ENCODE measurements around the gene SLC25A25.
"Not testable (repeated sequence)": the region's sequence is repeated elsewhere in the genome, so short reads cannot be mapped to it uniquely, and the experiment has no call there.

The SLC25A25 gene

GRCh38 chr9:128124873-128125579 is 57.0 kb downstream of the SLC25A25 start:
- DNase-seq (ENCODE audit: low read depth), result peak; percentile 54

- DNase-seq (ENCODE audit: low read depth), result no peak
These were observed 57.7 kb downstream of the SLC25A25 start for GRCh38 chr9:128125580-128126354.

- peak; percentile 60 for DNase-seq (ENCODE audit: low read depth)
These were observed 59.5 kb downstream of the SLC25A25 start, which contains the start of gene PTGES2 for GRCh38 chr9:128127568-128127989. Gene PTGES2, minus strand, starts transcription at chr9:128127729. Its CDS starts 12 bp downstream, at chr9:128127717.

GRCh38 chr9:128127990-128128835 is 60.2 kb downstream of the SLC25A25 start:
- DNase-seq (ENCODE audit: low read depth), result peak; percentile 72

GRCh38 chr9:128128836-128129590 is 61.0 kb downstream of the SLC25A25 start:
- DNase-seq (ENCODE audit: low read depth), result no peak

- not testable (repeated sequence) for DNase-seq (ENCODE audit: low read depth)
These were observed 62.1 kb downstream of the SLC25A25 start for GRCh38 chr9:128129976-128130590.

GRCh38 chr9:128130651-128131050 is 62.6 kb downstream of the SLC25A25 start:
- not testable (repeated sequence) for DNase-seq (ENCODE audit: low read depth)

GRCh38 chr9:128131346-128131745 is 63.3 kb downstream of the SLC25A25 start:
- not testable (repeated sequence) for DNase-seq (ENCODE audit: low read depth)

- not testable (repeated sequence) for DNase-seq (ENCODE audit: low read depth)
These were observed 64.1 kb downstream of the SLC25A25 start for GRCh38 chr9:128132139-128132538.

GRCh38 chr9:128135561-128135960 is 67.5 kb downstream of the SLC25A25 start:
- DNase-seq (ENCODE audit: low read depth), result not testable (repeated sequence)

- DNase-seq (ENCODE audit: low read depth), result no peak
These were observed 69.1 kb downstream of the SLC25A25 start for GRCh38 chr9:128136816-128137793.

- DNase-seq (ENCODE audit: low read depth), result no peak
These were observed 70.0 kb downstream of the SLC25A25 start for GRCh38 chr9:128138001-128138400.

GRCh38 chr9:128139621-128140020 is 71.6 kb downstream of the SLC25A25 start:
- no peak for DNase-seq (ENCODE audit: low read depth)

GRCh38 chr9:128141604-128142003 is 73.6 kb downstream of the SLC25A25 start:
- DNase-seq (ENCODE audit: low read depth), result no peak

GRCh38 chr9:128142061-128142460 is 74.0 kb downstream of the SLC25A25 start:
- DNase-seq (ENCODE audit: low read depth), result peak; percentile 81

- DNase-seq (ENCODE audit: low read depth), result no peak
These were observed 74.6 kb downstream of the SLC25A25 start for GRCh38 chr9:128142596-128142995.

- DNase-seq (ENCODE audit: low read depth), result peak; percentile 79
These were observed 75.7 kb downstream of the SLC25A25 start for GRCh38 chr9:128143525-128144238.

- no peak for DNase-seq (ENCODE audit: low read depth)
These were observed 76.5 kb downstream of the SLC25A25 start for GRCh38 chr9:128144239-128145181.
